Measurements from ENCODE around the gene SEMA4D.

GRCh38 chr9:89425921-89426383 is 72.0 kb downstream of the SEMA4D start:
- TF ChIP-seq, protein P1, sequence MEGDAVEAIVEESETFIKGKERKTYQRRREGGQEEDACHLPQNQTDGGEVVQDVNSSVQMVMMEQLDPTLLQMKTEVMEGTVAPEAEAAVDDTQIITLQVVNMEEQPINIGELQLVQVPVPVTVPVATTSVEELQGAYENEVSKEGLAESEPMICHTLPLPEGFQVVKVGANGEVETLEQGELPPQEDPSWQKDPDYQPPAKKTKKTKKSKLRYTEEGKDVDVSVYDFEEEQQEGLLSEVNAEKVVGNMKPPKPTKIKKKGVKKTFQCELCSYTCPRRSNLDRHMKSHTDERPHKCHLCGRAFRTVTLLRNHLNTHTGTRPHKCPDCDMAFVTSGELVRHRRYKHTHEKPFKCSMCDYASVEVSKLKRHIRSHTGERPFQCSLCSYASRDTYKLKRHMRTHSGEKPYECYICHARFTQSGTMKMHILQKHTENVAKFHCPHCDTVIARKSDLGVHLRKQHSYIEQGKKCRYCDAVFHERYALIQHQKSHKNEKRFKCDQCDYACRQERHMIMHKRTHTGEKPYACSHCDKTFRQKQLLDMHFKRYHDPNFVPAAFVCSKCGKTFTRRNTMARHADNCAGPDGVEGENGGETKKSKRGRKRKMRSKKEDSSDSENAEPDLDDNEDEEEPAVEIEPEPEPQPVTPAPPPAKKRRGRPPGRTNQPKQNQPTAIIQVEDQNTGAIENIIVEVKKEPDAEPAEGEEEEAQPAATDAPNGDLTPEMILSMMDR (IDR thresholded peaks at IDR 0.05): no peak
- no peak for TF ChIP-seq POLR2A (IDR thresholded peaks at IDR 0.05)

Measured in uterus (tissue), 2 donors.